ENCODE measurements around the gene SLC9A3.

Gene SLC9A3

GRCh38 chr5:540071-540905, 16.0 kb upstream of the SLC9A3 start:
- in situ Hi-C loops (cut with HindIII; ENCODE audit: low sequenced_read_pairs), result no loop called here
- no peak for TF ChIP-seq CTCF (IDR thresholded peaks at IDR 0.05; ENCODE audit: low read depth, low read length)
- no peak for DNase-seq (ENCODE audit: low read depth, low spot score)

GRCh38 chr5:539469-540070, 15.3 kb upstream of the SLC9A3 start:
- no peak overlapping the region for H3K4me3 ChIP-seq (ENCODE audit: low read depth, low read length)
- TF ChIP-seq CTCF (IDR thresholded peaks at IDR 0.05; ENCODE audit: low read depth, low read length), result no peak
- DNase-seq (ENCODE audit: low read depth, low spot score), result no peak
- in situ Hi-C loops (cut with HindIII; ENCODE audit: low sequenced_read_pairs), result no loop called here

More at GRCh38 chr5:540071-540905, 16.0 kb upstream of the SLC9A3 start:
- no peak overlapping the region for H3K4me3 ChIP-seq (ENCODE audit: low read depth, low read length)

GRCh38 chr5:538801-539468, 14.7 kb upstream of the SLC9A3 start:
- no peak overlapping the region for H3K4me3 ChIP-seq (ENCODE audit: low read depth, low read length)
- in situ Hi-C loops (cut with HindIII; ENCODE audit: low sequenced_read_pairs), result no loop called here
- no peak for TF ChIP-seq CTCF (IDR thresholded peaks at IDR 0.05; ENCODE audit: low read depth, low read length)

GRCh38 chr5:538271-538771, 14.1 kb upstream of the SLC9A3 start:
- DNase-seq (ENCODE audit: low read depth, low spot score), result no peak
- in situ Hi-C loops (cut with HindIII; ENCODE audit: low sequenced_read_pairs), result no loop called here
- TF ChIP-seq CTCF (IDR thresholded peaks at IDR 0.05; ENCODE audit: low read depth, low read length), result no peak
- no peak overlapping the region for H3K4me3 ChIP-seq (ENCODE audit: low read depth, low read length)

More at GRCh38 chr5:538801-539468, 14.7 kb upstream of the SLC9A3 start:
- DNase-seq (ENCODE audit: low read depth, low spot score), result no peak

- no peak for DNase-seq (ENCODE audit: low read depth, low spot score)
- no peak for TF ChIP-seq CTCF (IDR thresholded peaks at IDR 0.05; ENCODE audit: low read depth, low read length)
- in situ Hi-C loops (cut with HindIII; ENCODE audit: low sequenced_read_pairs), result no loop called here
- no peak overlapping the region for H3K4me3 ChIP-seq (ENCODE audit: low read depth, low read length)
Observed at GRCh38 chr5:537621-538071, 13.4 kb upstream of the SLC9A3 start.

- no peak for TF ChIP-seq CTCF (IDR thresholded peaks at IDR 0.05; ENCODE audit: low read depth, low read length)
- DNase-seq (ENCODE audit: low read depth, low spot score), result no peak
- in situ Hi-C loops (cut with HindIII; ENCODE audit: low sequenced_read_pairs), result no loop called here
- no peak overlapping the region for H3K4me3 ChIP-seq (ENCODE audit: low read depth, low read length)
Observed at GRCh38 chr5:537098-537497, 12.8 kb upstream of the SLC9A3 start.
